Stimulated activated CD4-positive, alpha-beta T cell treated with anti-CD3 and anti-CD28 coated beads, Interleukin-2, amount 100 ng/mL, for 4 hours (primary cell): ENCODE data around the gene ITPR1.

Source experiments
- DNase-seq: peaks from one replicate; pipeline ENCODE4 v3.0.0-alpha.2; 2020; ENCODE audit warnings: low read depth

ITPR1 gene

GRCh38 chr3:4533489-4534443 lies 40.6 kb downstream of the ITPR1 start:
- DNase-seq, result no peak

- DNase-seq, result no peak
Measured at GRCh38 chr3:4534906-4535305, 41.8 kb downstream of the ITPR1 start.

- DNase-seq, result no peak
Measured at GRCh38 chr3:4536260-4536659, 43.1 kb downstream of the ITPR1 start.

- DNase-seq, result no peak
Measured at GRCh38 chr3:4540267-4540666, 47.1 kb downstream of the ITPR1 start.

- no peak for DNase-seq
Measured at GRCh38 chr3:4543110-4543509, 50.0 kb downstream of the ITPR1 start.

GRCh38 chr3:4546346-4547178 lies 53.4 kb downstream of the ITPR1 start:
- DNase-seq, result no peak

- no peak for DNase-seq
Measured at GRCh38 chr3:4547799-4548198, 54.7 kb downstream of the ITPR1 start.

- no peak for DNase-seq
Measured at GRCh38 chr3:4548356-4548755, 55.2 kb downstream of the ITPR1 start.

- DNase-seq, result no peak
Measured at GRCh38 chr3:4548780-4549179, 55.6 kb downstream of the ITPR1 start.

- no peak for DNase-seq
Measured at GRCh38 chr3:4549896-4550295, 56.7 kb downstream of the ITPR1 start.

- DNase-seq, result no peak
Measured at GRCh38 chr3:4551051-4551711, 58.0 kb downstream of the ITPR1 start.

GRCh38 chr3:4551794-4552442 lies 58.8 kb downstream of the ITPR1 start:
- no peak for DNase-seq

GRCh38 chr3:4552811-4553210 lies 59.7 kb downstream of the ITPR1 start:
- no peak for DNase-seq

- DNase-seq, result no peak
Measured at GRCh38 chr3:4561661-4562060, 68.5 kb downstream of the ITPR1 start.

GRCh38 chr3:4562595-4562994 lies 69.4 kb downstream of the ITPR1 start:
- no peak for DNase-seq

GRCh38 chr3:4564270-4564669 lies 71.1 kb downstream of the ITPR1 start:
- no peak for DNase-seq

- no peak for DNase-seq
Measured at GRCh38 chr3:4564928-4565586, 71.9 kb downstream of the ITPR1 start.

- DNase-seq, result no peak
Measured at GRCh38 chr3:4565809-4566501, 72.8 kb downstream of the ITPR1 start.

GRCh38 chr3:4568841-4569240 lies 75.7 kb downstream of the ITPR1 start:
- DNase-seq, result no peak

GRCh38 chr3:4570840-4571621 lies 77.9 kb downstream of the ITPR1 start:
- DNase-seq, result no peak
